ENCODE measurements around the gene CFAP300. TPM values are rescaled to one million over a fixed set of nuclear protein-coding genes. Genes with fewer than 3 reads are reported as not detected.

Gene CFAP300
- total RNA-seq, 1 experiment from 2014 or later: not detected

DNA sequence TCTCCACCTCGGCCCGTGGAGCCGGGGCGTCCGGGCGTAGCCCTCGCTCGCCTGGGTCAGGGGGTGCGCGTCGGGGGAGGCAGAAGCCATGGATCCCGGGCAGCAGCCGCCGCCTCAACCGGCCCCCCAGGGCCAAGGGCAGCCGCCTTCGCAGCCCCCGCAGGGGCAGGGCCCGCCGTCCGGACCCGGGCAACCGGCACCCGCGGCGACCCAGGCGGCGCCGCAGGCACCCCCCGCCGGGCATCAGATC, 63.4 kb downstream of the CFAP300 start:
- peaks cover 9% of the 10 kb centered on the region for H3K36me3 ChIP-seq
- peak overlapping the region; percentile 76 for H3K4me3 ChIP-seq
- H3K4me1 ChIP-seq: peaks cover 3% of the 10 kb centered on the region
- no peak for DNase-seq
- no peaks in the 10 kb centered on the region for H3K9me3 ChIP-seq (replicated peaks)
- no peaks in the 10 kb centered on the region for H3K27me3 ChIP-seq
- H3K27ac ChIP-seq: peak overlapping the region; percentile 92

DNA sequence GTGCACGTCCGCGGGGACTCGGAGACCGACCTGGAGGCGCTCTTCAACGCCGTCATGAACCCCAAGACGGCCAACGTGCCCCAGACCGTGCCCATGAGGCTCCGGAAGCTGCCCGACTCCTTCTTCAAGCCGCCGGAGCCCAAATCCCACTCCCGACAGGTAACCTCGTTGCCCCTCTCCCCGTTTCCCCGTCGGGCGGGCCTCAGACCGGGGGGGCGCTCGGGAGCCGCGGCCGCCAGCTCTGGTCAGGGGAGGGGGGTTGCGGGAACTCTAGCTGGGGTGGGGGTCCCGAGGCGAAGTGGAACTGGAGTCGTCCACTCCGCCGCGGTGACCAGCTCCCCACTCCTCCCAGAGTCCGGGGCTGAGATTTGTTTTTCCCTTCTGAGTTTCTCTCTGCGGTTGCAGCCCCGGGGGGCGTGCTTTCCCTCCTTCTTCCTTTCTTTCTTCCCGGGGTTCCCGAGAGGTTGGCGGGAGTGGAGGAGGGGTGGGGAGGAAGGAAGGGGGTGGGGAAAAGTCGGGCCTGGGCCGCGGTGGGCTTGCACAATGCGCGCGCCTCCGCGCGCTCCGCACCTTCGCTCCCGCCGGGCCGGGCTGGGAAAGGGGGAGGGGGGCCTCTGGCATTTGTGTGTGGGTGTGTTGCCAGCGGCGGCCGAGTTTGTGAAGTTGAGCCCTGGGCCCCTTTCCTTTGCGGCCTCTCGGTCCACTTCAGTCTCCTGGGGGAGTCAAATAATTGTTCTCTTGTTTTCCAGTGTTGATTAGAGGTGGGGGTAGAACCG, 64.0 kb downstream of the CFAP300 start:
- Histone ChIP-seq H3K27me3 (no peaks in the 10 kb centered on the region), H3K4me1 (peaks cover 3% of the 10 kb centered on the region), H3K36me3 (peaks cover 11% of the 10 kb centered on the region), H3K4me3 (peak overlapping the region; percentile 76), H3K27ac (peak overlapping the region; percentile 92), H3K9me3 (replicated peaks) (no peaks in the 10 kb centered on the region)
- peak; percentile 80 to 83 for DNase-seq

DNA sequence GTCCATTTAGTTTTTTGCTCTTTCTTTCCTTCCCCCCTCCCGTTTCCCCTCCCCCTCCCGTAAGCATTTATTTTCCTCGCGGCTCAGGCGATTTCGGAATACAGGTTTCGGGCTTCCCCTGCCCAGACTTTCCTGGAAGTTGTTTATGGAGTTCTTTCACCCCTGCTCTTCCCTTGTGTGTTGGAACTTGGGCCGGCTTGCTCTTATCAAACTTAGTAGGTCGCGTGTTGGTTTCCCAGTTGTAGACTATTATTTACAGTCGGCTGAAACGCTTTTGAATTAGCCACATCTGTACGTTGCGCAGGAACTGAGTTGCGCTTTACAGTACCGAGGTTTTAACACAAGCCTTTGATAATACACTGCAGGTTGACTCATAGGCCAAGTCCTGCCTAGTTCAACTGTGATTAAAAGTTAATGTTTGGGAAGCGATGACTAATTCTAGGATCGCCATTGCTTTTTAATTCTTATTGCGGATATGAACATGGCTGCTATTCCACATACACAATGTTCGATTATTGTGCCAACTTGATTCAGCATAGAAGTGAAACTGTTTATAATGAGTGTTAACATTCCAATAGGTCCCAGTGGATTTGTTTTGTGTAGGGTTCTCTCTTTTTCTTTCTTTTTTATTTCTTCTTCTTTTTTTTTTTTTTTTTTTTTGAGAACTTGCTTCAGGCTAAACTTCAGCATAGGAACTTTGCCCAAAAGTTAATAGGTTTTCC, 64.7 kb downstream of the CFAP300 start:
- H3K27me3 ChIP-seq: no peaks in the 10 kb centered on the region
- DNase-seq: peak in 1 of 2 experiments; percentile 62
- H3K36me3 ChIP-seq: peaks cover 13% of the 10 kb centered on the region
- H3K4me3 ChIP-seq: peak overlapping the region; percentile 76
- peak overlapping the region; percentile 92 for H3K27ac ChIP-seq
- no peaks in the 10 kb centered on the region for H3K9me3 ChIP-seq (replicated peaks)
- peaks cover 3% of the 10 kb centered on the region for H3K4me1 ChIP-seq

DNA sequence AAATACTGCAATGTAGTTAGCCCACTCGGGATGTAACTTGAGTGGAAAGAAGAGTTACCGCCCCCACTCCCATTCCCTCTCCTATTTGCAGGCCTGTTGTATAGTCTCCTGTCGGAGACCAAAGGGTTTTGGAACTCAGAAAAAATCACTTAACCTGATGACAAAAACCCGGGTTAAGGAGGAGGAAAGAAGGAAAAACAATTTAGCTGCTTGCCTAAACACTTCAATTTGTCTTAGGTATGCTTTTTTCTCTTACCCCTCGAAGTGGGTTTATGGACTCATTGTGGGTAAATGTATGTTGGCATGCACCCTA, 65.2 kb downstream of the CFAP300 start:
- Histone ChIP-seq H3K4me3 (peak overlapping the region; percentile 76), H3K27ac (peak overlapping the region; percentile 92), H3K9me3 (replicated peaks) (no peaks in the 10 kb centered on the region), H3K36me3 (peaks cover 13% of the 10 kb centered on the region), H3K4me1 (peaks cover 3% of the 10 kb centered on the region), H3K27me3 (no peaks in the 10 kb centered on the region)
- peak; percentile 9 to 37 for DNase-seq

DNA sequence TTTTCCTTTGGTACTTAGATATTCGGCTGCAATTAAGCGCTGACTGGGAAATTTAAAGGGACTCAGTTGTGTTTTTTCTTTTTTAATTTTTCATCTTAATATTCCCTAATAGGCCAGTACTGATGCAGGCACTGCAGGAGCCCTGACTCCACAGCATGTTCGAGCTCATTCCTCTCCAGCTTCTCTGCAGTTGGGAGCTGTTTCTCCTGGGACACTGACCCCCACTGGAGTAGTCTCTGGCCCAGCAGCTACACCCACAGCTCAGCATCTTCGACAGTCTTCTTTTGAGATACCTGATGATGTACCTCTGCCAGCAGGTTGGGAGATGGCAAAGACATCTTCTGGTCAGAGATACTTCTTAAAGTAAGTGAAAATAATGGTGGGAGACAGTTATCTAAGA, 66.8 kb downstream of the CFAP300 start:
- Histone ChIP-seq H3K27ac (no peak overlapping the region), H3K9me3 (replicated peaks) (no peaks in the 10 kb centered on the region), H3K36me3 (peaks cover 13% of the 10 kb centered on the region), H3K27me3 (no peaks in the 10 kb centered on the region), H3K4me1 (peaks cover 3% of the 10 kb centered on the region), H3K4me3 (no peak overlapping the region)
- no peak for DNase-seq

DNA sequence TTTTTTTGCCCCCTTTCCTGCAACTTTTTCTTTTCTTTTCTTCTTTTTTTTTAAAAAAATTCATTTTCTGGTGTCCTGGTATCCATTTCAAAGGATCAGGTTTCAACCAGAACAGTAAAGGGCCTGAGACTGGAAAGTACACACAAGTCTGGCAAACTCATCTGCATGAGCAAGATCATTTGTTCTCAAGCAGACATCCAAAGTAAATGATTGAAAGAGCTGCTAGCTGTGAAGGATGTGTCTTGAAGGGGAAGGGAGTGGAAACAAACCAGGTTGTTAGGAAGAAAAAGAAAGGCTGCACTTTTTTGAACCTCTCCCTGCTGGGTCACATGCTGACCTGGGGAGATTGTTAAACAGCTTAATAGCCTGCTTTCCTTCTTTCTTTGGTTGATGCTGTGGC, 68.3 kb downstream of the CFAP300 start:
- peak in 1 of 2 experiments; percentile 6 for DNase-seq
- Histone ChIP-seq H3K4me1 (peaks cover 3% of the 10 kb centered on the region), H3K27ac (no peak overlapping the region)

DNA sequence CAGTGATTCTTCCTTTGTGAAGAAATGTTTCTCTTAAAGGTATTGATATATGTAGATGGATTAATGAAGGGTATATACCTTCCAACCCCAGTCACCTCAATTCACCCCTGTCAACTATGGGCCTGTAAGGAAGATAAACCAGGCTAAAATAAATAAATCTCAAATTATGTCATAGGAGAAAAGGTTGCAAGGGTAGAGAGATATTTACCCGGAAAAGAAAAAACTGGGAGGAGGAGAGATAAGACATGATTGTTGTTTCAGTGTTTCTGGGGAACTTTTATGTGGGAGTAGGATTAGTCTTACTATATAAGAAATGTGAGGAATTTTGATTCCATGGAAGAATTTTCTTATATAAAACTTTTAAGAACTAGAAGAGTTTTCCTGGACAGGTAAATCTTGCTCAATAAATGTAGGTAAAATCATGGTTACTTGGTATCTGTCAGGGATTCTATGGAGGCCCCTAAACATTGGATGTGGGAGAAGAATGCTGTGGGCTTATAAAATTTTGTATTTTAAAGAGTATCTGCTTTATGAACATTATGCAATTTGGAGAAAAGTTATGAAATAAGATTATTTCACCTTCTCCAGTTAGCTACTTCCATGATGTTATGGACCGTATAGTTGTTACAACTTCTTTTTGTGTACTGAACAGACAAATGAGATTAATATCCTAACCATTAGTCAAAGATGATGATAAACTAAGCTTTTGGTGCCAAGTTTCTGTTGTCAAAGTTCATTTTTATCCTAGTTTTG, 69.4 kb downstream of the CFAP300 start:
- Histone ChIP-seq H3K27me3 (no peaks in the 10 kb centered on the region), H3K36me3 (peaks cover 13% of the 10 kb centered on the region), H3K9me3 (replicated peaks) (no peaks in the 10 kb centered on the region), H3K4me1 (peaks cover 3% of the 10 kb centered on the region), H3K4me3 (no peak overlapping the region), H3K27ac (no peak overlapping the region)
- DNase-seq: no peak

More for the DNA sequence above, 68.3 kb downstream of the CFAP300 start:
- Histone ChIP-seq H3K4me3 (no peak overlapping the region), H3K27me3 (no peaks in the 10 kb centered on the region), H3K36me3 (peaks cover 13% of the 10 kb centered on the region), H3K9me3 (replicated peaks) (no peaks in the 10 kb centered on the region)

DNA sequence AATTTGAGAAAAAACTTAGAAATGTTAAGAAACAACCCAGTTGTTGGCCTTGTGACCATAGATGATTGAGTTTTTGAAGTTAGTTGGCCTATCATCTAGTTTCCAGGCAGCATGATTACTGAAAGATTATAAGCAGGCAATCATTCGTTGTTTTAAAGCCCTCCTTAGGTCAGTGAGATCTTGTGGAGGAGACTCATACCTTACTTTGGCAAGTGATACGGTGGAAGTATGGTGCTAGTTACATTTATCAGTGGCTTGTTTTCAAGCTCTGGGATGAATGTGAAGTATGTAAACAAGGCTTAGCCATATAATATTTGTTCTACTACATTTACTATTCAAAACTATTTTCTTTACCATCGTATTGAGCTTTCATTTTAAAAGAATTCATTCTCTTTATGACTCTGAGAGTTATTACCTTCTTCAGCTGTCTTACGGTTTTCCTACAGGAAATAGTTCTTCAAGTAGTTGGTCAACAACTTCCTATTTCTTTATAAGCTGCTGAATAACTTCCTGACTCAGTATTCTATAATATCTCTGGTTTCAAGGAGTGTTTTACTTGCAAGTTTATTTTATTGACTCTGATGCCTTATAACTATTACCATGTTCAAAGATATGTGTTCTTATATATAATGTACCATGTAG, 70.4 kb downstream of the CFAP300 start:
- DNase-seq: no peak

DNA sequence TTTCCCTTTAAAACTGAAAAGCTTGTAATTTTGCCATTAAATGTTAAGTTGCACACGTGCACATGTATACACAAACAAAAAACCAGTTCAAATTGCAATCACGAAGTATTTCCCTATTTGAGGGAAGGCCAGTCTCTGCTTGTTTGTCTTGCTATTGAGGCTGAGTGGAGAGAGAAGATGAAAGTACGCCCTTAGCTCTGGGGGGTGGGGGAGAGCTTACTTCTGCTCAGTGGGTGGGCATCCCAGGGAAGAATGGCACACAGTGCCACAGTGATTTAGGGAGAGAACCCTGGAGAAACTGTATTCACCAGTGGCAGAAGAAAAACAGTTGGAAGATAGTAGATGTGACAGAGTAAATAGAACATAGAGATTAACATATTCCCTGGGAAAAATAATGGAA, 71.7 kb downstream of the CFAP300 start:
- DNase-seq: no peak
- Histone ChIP-seq H3K27me3 (no peaks in the 10 kb centered on the region), H3K4me3 (no peak overlapping the region), H3K27ac (no peak overlapping the region), H3K4me1 (no peaks in the 10 kb centered on the region), H3K9me3 (replicated peaks) (no peaks in the 10 kb centered on the region), H3K36me3 (peaks cover 13% of the 10 kb centered on the region)

More for the DNA sequence above, 70.4 kb downstream of the CFAP300 start:
- Histone ChIP-seq H3K4me1 (peaks cover 3% of the 10 kb centered on the region), H3K4me3 (no peak overlapping the region), H3K27me3 (no peaks in the 10 kb centered on the region), H3K9me3 (replicated peaks) (no peaks in the 10 kb centered on the region), H3K36me3 (peaks cover 13% of the 10 kb centered on the region), H3K27ac (no peak overlapping the region)

DNA sequence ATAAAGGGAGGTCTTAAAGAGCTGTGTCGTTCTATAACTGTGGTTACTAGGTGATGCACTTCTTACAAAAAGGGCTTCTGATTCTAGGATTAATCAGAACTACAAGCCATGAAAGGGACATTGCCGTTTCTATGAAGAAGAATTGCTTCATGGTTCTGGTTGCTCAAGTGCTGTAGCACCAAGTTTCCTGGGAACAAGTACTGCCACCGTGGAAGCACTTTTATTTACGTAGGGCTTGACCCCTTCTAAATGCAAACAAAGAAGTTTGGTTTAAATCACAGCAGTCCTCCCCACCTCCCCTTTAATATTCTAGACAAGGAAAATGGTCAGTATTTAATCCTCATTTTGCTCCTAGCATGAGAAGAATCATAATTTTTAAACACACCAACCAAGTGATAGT, 72.8 kb downstream of the CFAP300 start:
- DNase-seq: no peak
- Histone ChIP-seq H3K4me1 (no peaks in the 10 kb centered on the region), H3K27ac (no peak overlapping the region), H3K4me3 (no peak overlapping the region), H3K36me3 (0 out of 2 replicates have a peak, but pooled peaks cover 4% of the 10 kb centered on the region), H3K27me3 (no peaks in the 10 kb centered on the region), H3K9me3 (replicated peaks) (no peaks in the 10 kb centered on the region)

DNA sequence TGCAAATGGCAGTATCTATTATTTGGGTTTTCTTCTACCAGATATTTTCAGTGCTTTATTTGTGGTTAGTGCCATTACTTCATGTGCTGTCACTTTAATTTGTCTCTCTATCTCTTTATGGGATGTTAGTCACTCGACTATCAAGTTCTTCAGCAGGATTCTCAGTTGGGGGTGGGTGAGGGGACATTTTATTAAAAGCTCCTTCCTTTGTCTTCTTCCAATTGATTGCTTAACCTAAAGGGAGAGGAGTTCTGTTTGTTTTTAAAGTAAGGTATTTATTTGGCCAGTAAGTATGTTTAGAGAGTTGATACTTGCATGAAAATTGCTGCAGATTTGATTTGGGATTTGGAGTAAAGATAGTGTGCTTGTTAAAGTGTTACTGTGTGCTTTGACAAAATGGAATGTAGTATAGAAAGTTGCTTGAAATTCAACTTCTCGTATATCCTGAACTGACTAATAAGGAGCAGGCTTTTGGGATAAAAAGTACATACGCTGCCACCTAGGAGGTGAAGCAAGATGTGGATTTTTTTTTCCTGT, 73.3 kb downstream of the CFAP300 start:
- H3K4me3 ChIP-seq: no peak overlapping the region

DNA sequence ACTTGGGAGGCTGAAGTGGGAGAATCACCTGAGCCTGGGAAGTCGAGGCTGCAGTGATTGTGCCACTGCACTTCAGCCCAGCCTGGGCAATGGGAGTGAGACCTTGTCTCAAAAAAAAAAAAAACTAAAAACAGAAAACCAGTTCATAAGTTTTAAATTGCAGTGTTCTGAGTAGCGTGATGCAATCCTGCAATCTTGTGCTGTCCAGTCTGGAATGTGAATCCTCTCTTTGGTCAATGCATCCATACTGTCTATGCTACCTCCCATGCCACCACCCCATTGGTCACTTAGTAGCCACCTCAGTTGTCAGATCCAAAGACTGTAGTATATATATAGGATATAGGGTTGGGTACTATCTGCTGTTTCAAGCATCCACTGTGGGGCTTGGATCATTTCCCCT, 74.1 kb downstream of the CFAP300 start:
- no peaks in the 10 kb centered on the region for H3K4me1 ChIP-seq
- no peak for DNase-seq
- no peak overlapping the region for H3K4me3 ChIP-seq
- H3K27ac ChIP-seq: no peak overlapping the region
- no peaks in the 10 kb centered on the region for H3K9me3 ChIP-seq (replicated peaks)
- 0 out of 2 replicates have a peak, but pooled peaks cover 1% of the 10 kb centered on the region for H3K36me3 ChIP-seq
- H3K27me3 ChIP-seq: no peaks in the 10 kb centered on the region

More for the DNA sequence above, 73.3 kb downstream of the CFAP300 start:
- no peaks in the 10 kb centered on the region for H3K9me3 ChIP-seq (replicated peaks)
- H3K36me3 ChIP-seq: 0 out of 2 replicates have a peak, but pooled peaks cover 4% of the 10 kb centered on the region
- H3K27me3 ChIP-seq: no peaks in the 10 kb centered on the region
- DNase-seq: no peak
- H3K4me1 ChIP-seq: no peaks in the 10 kb centered on the region
- no peak overlapping the region for H3K27ac ChIP-seq
